ENCODE measurements around the gene MTERF1. TPM values are rescaled to one million over a fixed set of nuclear protein-coding genes. Genes with fewer than 3 reads are reported as not detected.

MTERF1 gene
- total and polyA plus RNA-seq, 9 of the 15 experiments (the other 6 are each of a cell fraction or from before 2014, with no cell fraction given), result 15.7 to 49.2 (median 29.1) TPM

DNA sequence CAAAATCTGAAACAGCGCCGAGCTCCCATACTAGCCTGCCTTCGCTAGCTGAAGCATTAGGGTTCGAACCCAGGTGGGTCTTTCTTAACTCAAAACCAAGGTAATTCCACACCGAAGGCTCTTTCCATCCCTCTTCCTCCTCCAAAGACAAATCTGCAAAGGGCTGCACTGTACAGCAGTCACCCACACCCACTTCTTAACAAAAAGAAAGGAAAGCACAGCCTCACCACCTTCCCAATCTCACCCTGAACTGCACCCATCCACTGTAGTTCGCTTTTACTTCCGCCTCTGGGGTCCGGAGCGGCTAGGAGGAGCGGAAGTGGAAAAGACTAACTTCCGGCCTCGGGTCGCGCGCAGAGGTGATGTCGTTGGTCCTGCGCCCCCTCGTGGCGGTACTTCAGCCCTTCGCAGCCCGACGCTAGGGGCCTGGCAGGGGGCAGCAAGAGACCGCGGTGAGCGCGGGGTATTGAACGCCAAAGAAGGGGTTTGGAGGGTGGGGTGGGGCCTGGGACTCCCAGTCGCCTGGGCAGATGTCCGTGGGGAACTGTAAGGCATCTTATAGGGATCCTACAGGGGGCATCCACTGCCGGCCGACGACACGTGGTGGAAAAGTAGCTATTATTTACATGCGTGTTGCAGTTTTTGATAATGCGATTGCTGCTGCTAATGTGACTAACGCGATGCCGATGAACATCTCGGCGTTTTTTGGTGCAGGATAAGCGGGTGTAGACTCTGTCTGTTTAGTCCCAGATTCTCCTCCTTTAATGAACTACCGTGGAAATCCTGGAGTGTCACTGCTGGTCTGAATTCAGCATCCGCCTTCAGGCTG is at the start of gene MTERF1 (continued):
- TF ChIP-seq, protein P1, sequence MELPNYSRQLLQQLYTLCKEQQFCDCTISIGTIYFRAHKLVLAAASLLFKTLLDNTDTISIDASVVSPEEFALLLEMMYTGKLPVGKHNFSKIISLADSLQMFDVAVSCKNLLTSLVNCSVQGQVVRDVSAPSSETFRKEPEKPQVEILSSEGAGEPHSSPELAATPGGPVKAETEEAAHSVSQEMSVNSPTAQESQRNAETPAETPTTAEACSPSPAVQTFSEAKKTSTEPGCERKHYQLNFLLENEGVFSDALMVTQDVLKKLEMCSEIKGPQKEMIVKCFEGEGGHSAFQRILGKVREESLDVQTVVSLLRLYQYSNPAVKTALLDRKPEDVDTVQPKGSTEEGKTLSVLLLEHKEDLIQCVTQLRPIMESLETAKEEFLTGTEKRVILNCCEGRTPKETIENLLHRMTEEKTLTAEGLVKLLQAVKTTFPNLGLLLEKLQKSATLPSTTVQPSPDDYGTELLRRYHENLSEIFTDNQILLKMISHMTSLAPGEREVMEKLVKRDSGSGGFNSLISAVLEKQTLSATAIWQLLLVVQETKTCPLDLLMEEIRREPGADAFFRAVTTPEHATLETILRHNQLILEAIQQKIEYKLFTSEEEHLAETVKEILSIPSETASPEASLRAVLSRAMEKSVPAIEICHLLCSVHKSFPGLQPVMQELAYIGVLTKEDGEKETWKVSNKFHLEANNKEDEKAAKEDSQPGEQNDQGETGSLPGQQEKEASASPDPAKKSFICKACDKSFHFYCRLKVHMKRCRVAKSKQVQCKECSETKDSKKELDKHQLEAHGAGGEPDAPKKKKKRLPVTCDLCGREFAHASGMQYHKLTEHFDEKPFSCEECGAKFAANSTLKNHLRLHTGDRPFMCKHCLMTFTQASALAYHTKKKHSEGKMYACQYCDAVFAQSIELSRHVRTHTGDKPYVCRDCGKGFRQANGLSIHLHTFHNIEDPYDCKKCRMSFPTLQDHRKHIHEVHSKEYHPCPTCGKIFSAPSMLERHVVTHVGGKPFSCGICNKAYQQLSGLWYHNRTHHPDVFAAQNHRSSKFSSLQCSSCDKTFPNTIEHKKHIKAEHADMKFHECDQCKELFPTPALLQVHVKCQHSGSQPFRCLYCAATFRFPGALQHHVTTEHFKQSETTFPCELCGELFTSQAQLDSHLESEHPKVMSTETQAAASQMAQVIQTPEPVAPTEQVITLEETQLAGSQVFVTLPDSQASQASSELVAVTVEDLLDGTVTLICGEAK (IDR thresholded peaks at IDR 0.05), result peak; percentile 99
- TF ChIP-seq, protein P1 (CRISPR knock-in tag; IDR thresholded peaks at IDR 0.05), result no peak
- TF ChIP-seq RFX5 (IDR thresholded peaks at IDR 0.05; ENCODE audit: low read depth, low read length), result no peak
- TF ChIP-seq STAT5B (CRISPR knock-in tag; IDR thresholded peaks at IDR 0.05), result no peak
- TF ChIP-seq GATAD2B (IDR thresholded peaks at IDR 0.05; ENCODE audit: borderline replicate concordance), result peak; percentile 79; the same call in 1 of the 2 replicates
- TF ChIP-seq SMARCA4 (IDR thresholded peaks at IDR 0.05), result no peak
- TF ChIP-seq, protein P2, sequence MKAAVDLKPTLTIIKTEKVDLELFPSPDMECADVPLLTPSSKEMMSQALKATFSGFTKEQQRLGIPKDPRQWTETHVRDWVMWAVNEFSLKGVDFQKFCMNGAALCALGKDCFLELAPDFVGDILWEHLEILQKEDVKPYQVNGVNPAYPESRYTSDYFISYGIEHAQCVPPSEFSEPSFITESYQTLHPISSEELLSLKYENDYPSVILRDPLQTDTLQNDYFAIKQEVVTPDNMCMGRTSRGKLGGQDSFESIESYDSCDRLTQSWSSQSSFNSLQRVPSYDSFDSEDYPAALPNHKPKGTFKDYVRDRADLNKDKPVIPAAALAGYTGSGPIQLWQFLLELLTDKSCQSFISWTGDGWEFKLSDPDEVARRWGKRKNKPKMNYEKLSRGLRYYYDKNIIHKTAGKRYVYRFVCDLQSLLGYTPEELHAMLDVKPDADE (conservative IDR thresholded peaks at IDR 0.05; ENCODE audit: control insufficient read depth, low read depth, low read length), result no peak
- TF ChIP-seq E2F3 (CRISPR knock-in tag; IDR thresholded peaks at IDR 0.05), result no peak
- TF ChIP-seq ADNP (tag; IDR thresholded peaks at IDR 0.05), result peak; percentile 55; the same call in 1 of the 2 replicates
- peak; percentile 93 for TF ChIP-seq DIDO1 (tag; IDR thresholded peaks at IDR 0.05; ENCODE audit: low read depth)
- TF ChIP-seq, protein P3, sequence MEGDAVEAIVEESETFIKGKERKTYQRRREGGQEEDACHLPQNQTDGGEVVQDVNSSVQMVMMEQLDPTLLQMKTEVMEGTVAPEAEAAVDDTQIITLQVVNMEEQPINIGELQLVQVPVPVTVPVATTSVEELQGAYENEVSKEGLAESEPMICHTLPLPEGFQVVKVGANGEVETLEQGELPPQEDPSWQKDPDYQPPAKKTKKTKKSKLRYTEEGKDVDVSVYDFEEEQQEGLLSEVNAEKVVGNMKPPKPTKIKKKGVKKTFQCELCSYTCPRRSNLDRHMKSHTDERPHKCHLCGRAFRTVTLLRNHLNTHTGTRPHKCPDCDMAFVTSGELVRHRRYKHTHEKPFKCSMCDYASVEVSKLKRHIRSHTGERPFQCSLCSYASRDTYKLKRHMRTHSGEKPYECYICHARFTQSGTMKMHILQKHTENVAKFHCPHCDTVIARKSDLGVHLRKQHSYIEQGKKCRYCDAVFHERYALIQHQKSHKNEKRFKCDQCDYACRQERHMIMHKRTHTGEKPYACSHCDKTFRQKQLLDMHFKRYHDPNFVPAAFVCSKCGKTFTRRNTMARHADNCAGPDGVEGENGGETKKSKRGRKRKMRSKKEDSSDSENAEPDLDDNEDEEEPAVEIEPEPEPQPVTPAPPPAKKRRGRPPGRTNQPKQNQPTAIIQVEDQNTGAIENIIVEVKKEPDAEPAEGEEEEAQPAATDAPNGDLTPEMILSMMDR (IDR thresholded peaks at IDR 0.05 in 2 of 3, conservative IDR thresholded peaks at IDR 0.05 in 1 of 3; ENCODE audit: insufficient read depth in 2 of 3, low read depth in 1 of 3, low read length in 3 of 3), result peak; percentile 99 to 100 (median 100)
- TF ChIP-seq ELF2 (CRISPR knock-in tag; IDR thresholded peaks at IDR 0.05), result peak; percentile 96
- no peak for TF ChIP-seq MECOM (CRISPR knock-in tag; IDR thresholded peaks at IDR 0.05)
- no peak for TF ChIP-seq HDAC8 (tag; IDR thresholded peaks at IDR 0.05)
- TF ChIP-seq PHB2 (IDR thresholded peaks at IDR 0.05; ENCODE audit: low read depth), result no peak
- TF ChIP-seq SRSF1 (IDR thresholded peaks at IDR 0.05; ENCODE audit: low read depth, low read length), result no peak
- no peak for TF ChIP-seq ARHGAP35 (IDR thresholded peaks at IDR 0.05; ENCODE audit: partially characterized antibody)

All from K562 (cell line).